Thyroid gland (tissue), 4 donors: ENCODE measurements around the gene ANKRD28. TPM values are rescaled to one million over a fixed set of nuclear protein-coding genes. Genes with fewer than 3 reads are reported as not detected.
A peak's percentile ranks its signal among the peaks of the same experiment; 100 is the strongest.
"Not testable (repeated sequence)": the region's sequence is repeated elsewhere in the genome, so short reads cannot be mapped to it uniquely, and the experiment has no call there.

Source experiments
- DNase-seq, 2 donors: peaks; one replicate each; pipeline ENCODE4 v3.0.0-alpha.2; 2019
- H3K27ac ChIP-seq, 3 donors: fragments of 200-600 bp; sonication (generic); 1 replicate in 2 of 3; 2 replicates in 1 of 3; pipeline ENCODE4 v1.5.1; 2016 to 2019; ENCODE audit warnings: mild to moderate bottlenecking in 1 of 3, moderate library complexity in 1 of 3
- H3K27me3 ChIP-seq: fragments of 200-600 bp; sonication (generic); one replicate; pipeline ENCODE4 v1.5.1; 2019
- H3K36me3 ChIP-seq, 2 donors: fragments of 200-600 bp; sonication (generic); one replicate each; pipeline ENCODE4 v1.5.1; 2016 to 2019
- H3K4me1 ChIP-seq, 2 donors: fragments of 200-600 bp; sonication (generic); one replicate each; pipeline ENCODE4 v1.5.1; 2017 to 2019
- H3K4me3 ChIP-seq, 3 donors: fragments of 200-600 bp; sonication (generic); replicated peaks in 1 of 3; 1 replicate in 2 of 3; 2 replicates in 1 of 3; pipeline ENCODE4 v1.5.1; 2016; ENCODE audit warnings: mild to moderate bottlenecking in 1 of 3
- H3K9me3 ChIP-seq: fragments of 200-600 bp; sonication (generic); one replicate; pipeline ENCODE4 v1.5.1; 2017
- POLR2A ChIP-seq, 2 donors: fragments of 450-650 bp; IDR thresholded peaks; one replicate each; pipeline ENCODE4 v1.6.1; 2017; ENCODE audit warnings: antibody characterized with exemption in 2 of 2, mild to moderate bottlenecking in 2 of 2, moderate library complexity in 1 of 2
- WGBS, 2 donors: methylation state at CpG; one replicate each; pipeline ENCODE4 v1.1.5; 2017; 5-methylcytosine and 5-hydroxymethylcytosine counted together
- intact Hi-C: fragments of 100-400 bp; cut with DNase I; formaldehyde crosslinking; loops from one replicate; pipeline ENCODE4 v1.15.1; 2023
- total RNA-seq, 4 donors: library from RNA; depleted of rRNA; stranded (reverse); fragments of >200 nt; gene quantifications; one replicate each; pipeline ENCODE4 v1.2.3, GENCODE V29; 2016
- TF ChIP-seq, protein P1 (sequence below), 6 experiments: fragments of 200-600 bp in 3 of 6; fragments of 450-650 bp in 3 of 6; sonication (generic) in 3 of 6; IDR thresholded peaks; one replicate each; pipeline ENCODE4 v1.5.1; 2016 to 2019; ENCODE audit warnings: antibody characterized with exemption in 6 of 6, mild to moderate bottlenecking in 2 of 6, inconsistent platforms in 1 of 6, moderate library complexity in 1 of 6

The ANKRD28 gene
- total RNA-seq, 4 donors from 2014 or later = 61.3 to 83.3 (median 72.7) TPM

DNA sequence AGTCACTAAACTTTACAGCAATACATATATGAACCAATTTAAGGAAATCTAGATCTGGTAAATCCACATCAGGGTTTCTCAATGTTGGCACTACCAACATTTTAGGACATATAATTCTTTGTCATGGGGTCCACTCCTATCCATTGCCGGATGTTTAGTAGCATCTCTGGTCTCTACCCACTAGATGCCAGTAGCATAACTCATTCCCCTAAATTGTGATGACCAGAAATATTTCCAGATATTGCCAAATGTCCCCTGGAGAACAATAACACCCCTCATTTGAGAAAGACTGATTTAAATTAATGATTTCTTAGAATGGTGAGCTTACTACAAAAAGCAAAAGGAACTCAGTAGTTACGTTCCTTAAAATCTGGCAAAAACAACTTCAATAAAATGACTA is 23.1 kb upstream of the ANKRD28 start:
- H3K27ac ChIP-seq = no peak overlapping the region
- intact Hi-C loops = no loop called here
- no peak for DNase-seq

GRCh38 chr3:15819576-15819975 is 21.8 kb upstream of the ANKRD28 start:
- no peak for DNase-seq
- H3K4me1 ChIP-seq = peaks cover 10 to 15% of the 10 kb centered on the region in 2 donors
- intact Hi-C loops = loop anchor here (5.0 to 10.0 kb wide), 2 partner anchors 355 to 433 kb away; partner anchors contain the start of gene GALNT15
- no peaks in the 10 kb centered on the region for H3K36me3 ChIP-seq
- H3K4me3 ChIP-seq = no peak overlapping the region
- TF ChIP-seq POLR2A (IDR thresholded peaks at IDR 0.05) = no peak
- TF ChIP-seq, protein P1, sequence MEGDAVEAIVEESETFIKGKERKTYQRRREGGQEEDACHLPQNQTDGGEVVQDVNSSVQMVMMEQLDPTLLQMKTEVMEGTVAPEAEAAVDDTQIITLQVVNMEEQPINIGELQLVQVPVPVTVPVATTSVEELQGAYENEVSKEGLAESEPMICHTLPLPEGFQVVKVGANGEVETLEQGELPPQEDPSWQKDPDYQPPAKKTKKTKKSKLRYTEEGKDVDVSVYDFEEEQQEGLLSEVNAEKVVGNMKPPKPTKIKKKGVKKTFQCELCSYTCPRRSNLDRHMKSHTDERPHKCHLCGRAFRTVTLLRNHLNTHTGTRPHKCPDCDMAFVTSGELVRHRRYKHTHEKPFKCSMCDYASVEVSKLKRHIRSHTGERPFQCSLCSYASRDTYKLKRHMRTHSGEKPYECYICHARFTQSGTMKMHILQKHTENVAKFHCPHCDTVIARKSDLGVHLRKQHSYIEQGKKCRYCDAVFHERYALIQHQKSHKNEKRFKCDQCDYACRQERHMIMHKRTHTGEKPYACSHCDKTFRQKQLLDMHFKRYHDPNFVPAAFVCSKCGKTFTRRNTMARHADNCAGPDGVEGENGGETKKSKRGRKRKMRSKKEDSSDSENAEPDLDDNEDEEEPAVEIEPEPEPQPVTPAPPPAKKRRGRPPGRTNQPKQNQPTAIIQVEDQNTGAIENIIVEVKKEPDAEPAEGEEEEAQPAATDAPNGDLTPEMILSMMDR (IDR thresholded peaks at IDR 0.05) = no peak
- H3K9me3 ChIP-seq = no peaks in the 10 kb centered on the region
- H3K27me3 ChIP-seq = no peaks in the 10 kb centered on the region
- no peak overlapping the region for H3K27ac ChIP-seq

More for the DNA sequence above, 23.1 kb upstream of the ANKRD28 start:
- H3K4me1 ChIP-seq = peaks cover 10 to 15% of the 10 kb centered on the region in 2 donors
- 86 to 92% methylated on average over 2 of the region's 2 CpGs for WGBS, 2 donors
- no peaks in the 10 kb centered on the region for H3K9me3 ChIP-seq
- H3K36me3 ChIP-seq = no peaks in the 10 kb centered on the region
- no peaks in the 10 kb centered on the region for H3K27me3 ChIP-seq
- no peak overlapping the region for H3K4me3 ChIP-seq
- TF ChIP-seq POLR2A (IDR thresholded peaks at IDR 0.05) = no peak
- TF ChIP-seq, protein P1 (IDR thresholded peaks at IDR 0.05) = no peak

- Histone ChIP-seq H3K9me3 (no peaks in the 10 kb centered on the region), H3K27me3 (no peaks in the 10 kb centered on the region), H3K27ac (no peak overlapping the region), H3K4me1 (peaks cover 10 to 15% of the 10 kb centered on the region in 2 donors), H3K4me3 (no peak overlapping the region), H3K36me3 (no peaks in the 10 kb centered on the region)
- DNase-seq = no peak
- intact Hi-C loops = loop anchor here (5.0 to 10.0 kb wide), 2 partner anchors 356 to 433 kb away; partner anchors contain the start of gene GALNT15
- TF ChIP-seq, protein P1 (IDR thresholded peaks at IDR 0.05) = no peak
- TF ChIP-seq POLR2A (IDR thresholded peaks at IDR 0.05) = no peak
- WGBS, 2 donors = 99 to 100% methylated on average over 2 of the region's 2 CpGs
These were observed 21.3 kb upstream of the ANKRD28 start for GRCh38 chr3:15819043-15819442.

- DNase-seq = no peak
- WGBS, 2 donors = 46 to 47% methylated on average over 4 of the region's 4 CpGs
- Histone ChIP-seq H3K4me3 (no peak overlapping the region), H3K4me1 (peaks cover 4 to 5% of the 10 kb centered on the region in 2 donors), H3K36me3 (no peaks in the 10 kb centered on the region), H3K27ac (no peak overlapping the region), H3K9me3 (no peaks in the 10 kb centered on the region), H3K27me3 (no peaks in the 10 kb centered on the region)
- TF ChIP-seq, protein P1 (IDR thresholded peaks at IDR 0.05) = peak in 3 of 6 experiments; percentile 48 to 75 (median 69)
- TF ChIP-seq POLR2A (IDR thresholded peaks at IDR 0.05) = no peak
- intact Hi-C loops = loop anchor here (5.0 to 10.0 kb wide), 2 partner anchors 359 to 437 kb away; partner anchors contain the start of gene GALNT15
These were observed 17.9 kb upstream of the ANKRD28 start for GRCh38 chr3:15815696-15816095.

DNA sequence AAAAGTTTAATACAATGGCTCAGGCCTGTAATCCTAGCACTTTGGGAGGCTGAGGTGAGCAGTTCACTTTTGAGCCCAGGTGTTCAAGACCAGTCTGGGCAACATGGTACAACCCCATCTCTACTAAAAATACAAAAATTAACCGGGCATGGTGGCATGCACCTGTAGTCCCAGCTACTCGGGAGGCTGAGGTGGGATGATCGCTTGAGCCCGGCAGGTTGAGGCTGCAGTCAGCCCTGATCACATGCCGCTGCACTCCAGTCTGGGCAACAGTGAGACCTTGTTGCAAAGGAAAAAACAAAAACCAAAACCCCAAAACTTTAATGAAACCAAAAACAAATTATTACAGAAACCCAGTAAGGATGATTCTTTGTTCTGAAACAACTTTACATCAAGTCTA is 15.3 kb upstream of the ANKRD28 start:
- H3K27me3 ChIP-seq, H3K4me1 ChIP-seq, H3K4me3 ChIP-seq, H3K9me3 ChIP-seq, DNase-seq, H3K36me3 ChIP-seq, H3K27ac ChIP-seq: not testable (repeated sequence)
- WGBS, 2 donors = 91 to 99% methylated on average over 5 of the region's 5 CpGs
- intact Hi-C loops = loop anchor here (10.0 kb wide), 1 partner anchor 362 kb away; the partner anchor contains the start of gene GALNT15
